HL-60 (cell line): ENCODE measurements around the gene ZBED4.

ENCODE experiments used
- DNase-seq, 2 experiments: peaks; one replicate each; pipeline ENCODE4 v3.0.0-alpha.2; 2010 to 2020; ENCODE audit warnings: low read depth in 1 of 2, low spot score in 1 of 2
- H3K27ac ChIP-seq: fragments of 250-450 bp; sonication (Bioruptor Pico); replicated peaks from 2 replicates; pipeline ENCODE4 v1.5.1; 2020; ENCODE audit warnings: mild to moderate bottlenecking, moderate library complexity
- H3K27me3 ChIP-seq: fragments of 250-450 bp; sonication (Bioruptor Pico); 2 replicates; pipeline ENCODE4 v1.5.1; 2021; ENCODE audit warnings: mild to moderate bottlenecking, moderate library complexity; ENCODE audit not compliant: insufficient read depth, poor library complexity, severe bottlenecking
- H3K4me3 ChIP-seq: replicated peaks from 2 replicates; pipeline ENCODE4 v1.5.1; 2011; ENCODE audit warnings: mild to moderate bottlenecking, control low read depth, low read length; ENCODE audit not compliant: insufficient read depth
- CTCF ChIP-seq: IDR thresholded peaks from one replicate; pipeline ENCODE4 v1.5.1; 2011; ENCODE audit warnings: low read length, control low read depth, inconsistent platforms; ENCODE audit not compliant: insufficient read depth
- GABPA ChIP-seq: IDR thresholded peaks from 2 replicates; pipeline ENCODE4 v1.6.1; 2012; ENCODE audit warnings: low read depth
- POLR2AphosphoS5 ChIP-seq: IDR thresholded peaks from 2 replicates; pipeline ENCODE4 v1.6.1; 2012; ENCODE audit warnings: low read depth
- REST ChIP-seq: IDR thresholded peaks from 2 replicates; pipeline ENCODE4 v1.6.1; 2012; ENCODE audit warnings: low read depth; ENCODE audit not compliant: insufficient replicate concordance
- SPI1 ChIP-seq: IDR thresholded peaks from 2 replicates; pipeline ENCODE4 v1.6.1; 2012; ENCODE audit warnings: low read depth, mild to moderate bottlenecking, borderline replicate concordance

Gene ZBED4

GRCh38 chr22:49913446-49913845 is 59.8 kb downstream of the ZBED4 start:
- Histone ChIP-seq H3K27me3 (no peaks in the 10 kb centered on the region), H3K4me3 (no peak overlapping the region), H3K27ac (no peak overlapping the region)
- TF ChIP-seq POLR2AphosphoS5 (no peak), GABPA (no peak), CTCF (no peak), REST (no peak), SPI1 (no peak)
- no peak for DNase-seq

GRCh38 chr22:49914256-49914655 is 60.6 kb downstream of the ZBED4 start:
- Histone ChIP-seq H3K4me3 (no peak overlapping the region), H3K27ac (no peak overlapping the region), H3K27me3 (no peaks in the 10 kb centered on the region)
- no peak for DNase-seq
- TF ChIP-seq REST (no peak), POLR2AphosphoS5 (no peak), SPI1 (no peak), GABPA (no peak), CTCF (no peak)

GRCh38 chr22:49915610-49916009 is 62.0 kb downstream of the ZBED4 start:
- DNase-seq, result no peak
- TF ChIP-seq CTCF (no peak), REST (peak; percentile 89)

More at GRCh38 chr22:49915610-49916009, 62.0 kb downstream of the ZBED4 start:
- H3K27ac ChIP-seq, result no peak overlapping the region
- no peak overlapping the region for H3K4me3 ChIP-seq
- no peaks in the 10 kb centered on the region for H3K27me3 ChIP-seq
